Astrocyte of the hippocampus (primary cell): ENCODE measurements around the gene CABP1.
"Not testable (repeated sequence)": the region's sequence is repeated elsewhere in the genome, so short reads cannot be mapped to it uniquely, and the experiment has no call there.

Source experiments
- DNase-seq: peaks from one replicate; pipeline ENCODE4 v3.0.0; 2011; ENCODE audit warnings: low read depth, low spot score

CABP1 gene

DNA sequence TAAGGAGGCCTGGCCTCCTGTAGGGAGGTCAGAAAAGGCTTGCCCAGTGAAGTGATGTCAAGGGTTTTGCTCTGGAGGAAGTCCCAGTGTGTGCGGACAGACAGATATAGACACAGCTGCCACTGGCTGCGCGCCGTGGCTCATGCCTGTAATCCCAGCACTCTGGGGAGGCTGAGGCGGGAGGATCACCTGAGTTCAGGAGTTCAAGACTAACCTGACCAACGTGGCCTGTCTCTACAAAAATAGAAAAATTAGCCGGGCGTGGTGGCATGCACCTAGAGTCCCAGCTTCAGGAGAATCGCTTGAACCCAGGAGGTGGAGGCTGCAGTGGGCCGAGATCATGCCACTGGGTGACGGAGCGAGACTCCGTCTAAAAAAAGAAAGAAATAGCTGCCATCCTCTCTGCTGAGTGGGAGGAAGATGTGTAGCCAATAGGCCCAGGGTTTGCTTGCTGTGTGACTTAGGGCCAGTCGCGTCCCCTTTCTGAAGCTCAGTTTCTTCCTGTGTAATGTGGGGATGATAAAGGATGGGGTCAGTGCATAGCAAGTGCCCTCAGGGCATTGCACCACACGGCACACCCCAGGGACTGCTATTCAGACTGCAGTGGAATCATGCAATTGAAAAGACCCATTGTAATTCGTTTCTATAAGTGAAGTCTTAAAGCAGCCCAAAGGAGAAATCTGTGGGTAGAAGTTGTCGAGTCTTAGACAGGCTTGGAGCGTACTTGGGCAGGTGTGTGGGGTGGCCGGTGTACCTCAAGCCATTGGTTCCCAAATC is 27.9 kb downstream of the CABP1 start:
- DNase-seq = no peak

GRCh38 chr12:120668868-120669840 is 28.7 kb downstream of the CABP1 start:
- peak; percentile 66 for DNase-seq

- DNase-seq = not testable (repeated sequence)
Measured at GRCh38 chr12:120670237-120670636, 29.8 kb downstream of the CABP1 start.

DNA sequence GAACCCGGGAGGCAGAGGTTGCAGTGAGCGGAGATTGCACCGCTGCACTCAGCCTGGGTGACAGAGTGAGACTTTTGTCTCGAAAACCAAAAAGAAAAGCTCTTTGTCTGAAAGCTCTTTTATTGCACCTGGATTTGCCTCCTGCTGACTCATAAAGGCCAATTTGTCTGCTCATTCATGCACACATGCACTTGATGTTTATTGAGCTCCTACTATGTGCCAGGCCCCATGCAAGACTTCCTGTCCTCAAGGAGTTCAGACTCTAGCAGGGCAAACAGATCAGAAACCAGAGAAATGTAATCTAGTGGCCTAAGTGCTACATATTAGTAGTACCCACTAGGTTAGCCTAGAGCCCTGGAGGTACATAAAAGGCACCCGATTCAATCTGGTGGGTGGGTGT is 30.2 kb downstream of the CABP1 start:
- DNase-seq = no peak

DNA sequence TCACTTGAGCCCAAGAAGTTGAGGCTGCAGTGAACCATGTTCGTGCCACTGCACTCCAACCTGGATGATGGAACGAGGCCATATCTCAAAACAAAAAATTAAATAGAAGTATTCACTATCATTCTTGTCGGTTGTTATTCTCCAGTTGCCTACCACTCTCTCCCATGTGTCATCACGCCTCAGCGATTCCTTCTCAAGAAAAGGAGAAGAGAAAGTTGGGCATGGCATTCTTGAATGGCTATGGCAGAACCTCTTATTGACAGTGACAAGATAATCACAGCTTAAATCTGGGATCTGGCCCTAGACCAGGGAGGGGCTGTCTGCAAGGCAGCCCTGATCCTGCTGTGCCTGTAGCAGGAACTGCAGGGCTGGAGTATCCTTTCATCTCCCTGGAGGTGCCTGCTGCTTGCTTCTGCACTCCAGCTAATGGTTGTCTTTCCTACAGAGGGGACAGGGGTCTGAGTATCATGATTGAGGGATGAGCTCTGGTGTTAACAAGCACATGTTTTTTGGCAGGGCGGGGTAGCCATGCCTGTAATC is 33.7 kb downstream of the CABP1 start:
- DNase-seq = no peak

DNA sequence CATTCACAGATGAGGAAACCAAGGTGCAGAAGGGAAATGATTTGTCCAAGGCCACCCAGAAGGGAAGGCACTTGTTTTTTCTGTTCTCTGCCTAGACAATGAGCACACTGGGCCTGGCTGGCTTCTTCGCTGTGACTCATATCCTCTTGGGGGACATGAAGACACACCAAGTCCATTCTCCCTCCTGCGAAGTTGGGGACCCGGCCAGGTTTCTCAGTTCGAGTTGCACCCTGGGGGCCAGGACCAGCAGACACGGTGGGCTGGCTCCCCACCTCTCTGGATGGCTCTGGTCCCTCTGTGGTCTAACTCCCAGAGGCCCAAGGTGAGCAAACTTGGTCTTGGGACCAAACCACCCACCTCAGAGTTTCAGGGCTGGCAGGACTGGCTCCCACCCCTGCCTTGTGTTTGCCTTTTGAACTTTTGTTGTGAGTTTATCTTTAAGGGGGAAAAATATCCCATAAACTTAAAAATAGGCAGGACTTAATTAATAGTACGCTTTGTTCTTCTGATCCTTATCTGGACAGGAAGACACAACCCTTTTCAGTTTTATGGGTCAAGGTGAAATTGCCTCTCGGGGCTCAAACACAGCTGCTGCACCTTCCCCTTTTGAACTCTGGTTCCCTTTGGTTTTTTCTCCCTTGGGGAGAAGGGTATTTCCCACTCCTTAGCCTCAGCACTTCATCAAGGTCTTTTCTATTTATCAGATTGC is 37.5 kb downstream of the CABP1 start:
- no peak for DNase-seq

DNA sequence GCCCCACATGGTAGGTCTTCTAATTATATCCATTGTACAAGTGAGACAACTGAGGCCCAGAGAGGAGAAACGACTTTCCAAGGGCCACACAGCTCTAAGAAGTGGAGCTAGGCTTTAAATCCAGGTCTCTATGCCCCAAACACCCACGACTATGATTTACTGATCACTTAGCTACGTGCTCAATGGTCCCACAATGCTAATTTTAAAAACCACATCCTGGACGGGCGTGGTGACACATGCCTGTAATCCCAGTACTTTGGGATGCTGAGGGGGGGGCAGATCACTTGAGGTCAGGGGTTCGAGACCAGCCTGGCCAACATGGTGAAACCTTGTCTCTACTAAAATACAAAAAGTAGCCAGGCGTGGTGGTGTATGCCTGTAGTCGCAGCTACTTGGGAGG is 38.1 kb downstream of the CABP1 start:
- no peak for DNase-seq

GRCh38 chr12:120680165-120680738 is 39.8 kb downstream of the CABP1 start:
- no peak for DNase-seq

GRCh38 chr12:120684523-120684932 is 44.1 kb downstream of the CABP1 start:
- DNase-seq = no peak

GRCh38 chr12:120685522-120685921 is 45.1 kb downstream of the CABP1 start:
- no peak for DNase-seq

GRCh38 chr12:120686151-120686689 is 45.8 kb downstream of the CABP1 start:
- DNase-seq = peak; percentile 99

- DNase-seq = peak; percentile 99
Measured at GRCh38 chr12:120686690-120687577, 46.5 kb downstream of the CABP1 start, which contains the start of gene MLEC. Gene MLEC, plus strand, starts transcription at chr12:120687149. Its CDS starts 148 bp downstream, at chr12:120687297.

- peak; percentile 39 for DNase-seq
Measured at GRCh38 chr12:120687578-120688289, 47.3 kb downstream of the CABP1 start.

DNA sequence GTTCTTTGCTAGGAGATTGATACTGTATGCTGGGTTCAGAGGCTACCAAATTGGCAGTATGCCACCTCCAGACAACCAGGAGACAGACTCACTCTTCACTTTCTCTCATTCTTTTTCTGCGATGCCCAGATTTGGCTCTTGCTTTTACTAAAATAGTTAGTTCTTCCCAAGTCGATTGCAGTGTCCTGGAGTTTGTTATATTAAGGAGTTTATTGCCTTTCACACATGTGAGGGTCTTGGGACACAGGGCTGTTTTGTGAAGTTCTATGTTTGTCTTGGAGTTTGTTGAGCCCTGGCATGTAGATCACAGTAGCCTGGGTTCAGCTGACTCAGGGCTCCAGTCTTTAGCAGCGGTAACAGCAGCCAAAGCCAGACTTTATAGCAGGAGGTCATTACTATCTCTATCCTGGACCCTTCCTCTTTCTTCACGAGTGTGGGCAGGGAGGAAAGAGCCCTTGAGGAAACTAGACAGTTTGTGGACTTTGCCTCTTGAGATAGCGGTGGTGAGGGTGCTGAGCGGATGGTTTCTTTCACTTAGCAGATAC is 48.2 kb downstream of the CABP1 start:
- DNase-seq = peak; percentile 57

GRCh38 chr12:120689397-120690082 is 49.1 kb downstream of the CABP1 start:
- peak; percentile 59 for DNase-seq

DNA sequence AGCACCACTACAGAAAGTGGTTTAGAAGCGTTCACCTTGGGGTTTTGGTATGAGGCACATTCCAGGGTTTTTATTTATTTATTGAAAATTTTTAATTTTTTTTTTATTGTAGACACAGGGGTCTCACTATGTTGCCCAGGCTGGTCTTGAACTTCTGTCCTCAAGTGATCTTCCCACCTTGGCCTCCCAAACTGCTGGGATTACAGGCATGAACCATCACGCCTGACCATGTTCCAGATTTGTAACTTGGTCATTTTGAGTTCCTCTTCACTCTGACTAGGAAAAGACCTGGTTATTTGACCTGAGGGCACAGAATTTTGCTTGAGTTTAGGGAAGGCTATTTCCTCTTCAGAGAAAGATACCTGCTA is 49.6 kb downstream of the CABP1 start:
- DNase-seq = no peak

DNA sequence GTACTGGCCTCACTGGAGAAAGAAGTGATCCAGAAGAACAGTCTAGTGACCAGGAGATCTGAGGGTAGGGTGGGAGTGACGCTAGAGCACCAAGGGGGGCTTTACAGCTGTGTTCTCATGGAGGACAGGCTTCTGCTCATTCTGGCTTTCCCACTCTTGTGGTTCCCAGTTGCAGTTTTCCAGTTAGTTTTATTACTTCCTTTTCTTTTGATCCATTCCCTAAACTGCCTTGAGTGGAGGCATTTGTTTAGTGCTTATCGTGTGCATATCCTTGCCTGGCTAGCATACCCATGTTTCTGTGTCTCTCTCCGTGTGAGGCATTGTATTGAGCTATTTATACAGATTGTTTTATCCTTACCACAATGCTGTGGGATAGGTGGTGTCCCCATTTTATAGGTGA is 50.6 kb downstream of the CABP1 start:
- DNase-seq = no peak

DNA sequence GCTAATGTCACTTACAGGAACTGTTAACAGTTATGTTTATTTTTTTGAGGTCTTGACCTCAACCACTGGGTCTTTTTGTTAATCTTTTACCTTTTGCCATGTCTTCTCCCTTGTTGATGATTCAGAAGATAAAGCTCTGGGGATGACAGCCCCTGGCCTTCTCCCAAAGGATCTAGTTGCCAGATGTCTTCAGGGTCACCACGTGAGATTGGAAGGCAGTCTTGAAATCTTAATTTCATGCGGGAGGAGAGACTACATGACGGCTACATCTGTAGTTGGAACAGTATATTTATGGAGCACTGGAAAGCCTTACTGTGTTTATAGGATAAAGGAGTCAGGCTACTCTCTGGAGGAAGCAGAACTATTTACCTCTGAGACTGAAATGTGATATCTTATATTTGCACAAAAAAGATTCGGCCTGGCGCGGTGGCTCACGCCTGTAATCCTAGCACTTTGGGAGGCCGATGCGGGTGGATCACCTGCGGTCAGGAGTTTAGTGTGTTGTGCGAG is 52.2 kb downstream of the CABP1 start:
- no peak for DNase-seq
